Mesothelial cell of epicardium (in vitro differentiated cells): Measurements from ENCODE around the gene NF1. TPM values are rescaled to one million over a fixed set of nuclear protein-coding genes. Genes with fewer than 3 reads are reported as not detected.

Experiments
- DNase-seq, 2 experiments: peaks; one replicate each; pipeline ENCODE4 v3.0.0; 2021; ENCODE audit warnings: low spot score in 2 of 2; ENCODE audit not compliant: unreplicated experiment in 2 of 2
- H3K27ac Mint-ChIP-seq: 2 replicates; pipeline ENCODE4 v1.8.0; 2021; ENCODE audit warnings: mixed read lengths
- H3K27me3 Mint-ChIP-seq: 2 replicates; pipeline ENCODE4 v1.8.0; 2021; ENCODE audit warnings: low read depth, mixed read lengths
- H3K36me3 Mint-ChIP-seq: 2 replicates; pipeline ENCODE4 v1.8.0; 2021; ENCODE audit warnings: mixed read lengths
- H3K4me1 Mint-ChIP-seq: 2 replicates; pipeline ENCODE4 v1.8.0; 2021; ENCODE audit warnings: mixed read lengths
- H3K4me3 Mint-ChIP-seq: 2 replicates; pipeline ENCODE4 v1.8.0; 2021; ENCODE audit warnings: mild to moderate bottlenecking, moderate library complexity, mixed read lengths
- H3K9me3 Mint-ChIP-seq: 2 replicates; pipeline ENCODE4 v1.8.0; 2021; ENCODE audit warnings: mixed read lengths
- CTCF ChIP-seq: fragments of 200-600 bp; sonication (generic); IDR thresholded peaks from one replicate; pipeline ENCODE4 v1.5.0; 2021; ENCODE audit warnings: antibody characterized with exemption; ENCODE audit not compliant: unreplicated experiment
- total RNA-seq: library from RNA; stranded (reverse); gene quantifications from 3 replicates; pipeline ENCODE4 v1.2.1, GENCODE V29; 2021

NF1 gene
- total RNA-seq, 1 donor from 2014 or later: 104 TPM

- no peaks in the 10 kb centered on the region for H3K9me3 Mint-ChIP-seq
- no peaks in the 10 kb centered on the region for H3K4me1 Mint-ChIP-seq
- no peak within 1 kb of the TSS for H3K27ac Mint-ChIP-seq
- no peak for DNase-seq
- H3K4me3 Mint-ChIP-seq: peak within 1 kb of the TSS; percentile 66
- H3K36me3 Mint-ChIP-seq: no peaks in the 10 kb centered on the region
- no peak for TF ChIP-seq CTCF
- H3K27me3 Mint-ChIP-seq: peaks cover 70% of the 10 kb centered on the region
These were observed 296.7 kb downstream of the NF1 start, which contains the start of gene RAB11FIP4 for GRCh38 chr17:31391496-31391949. Gene RAB11FIP4, plus strand, starts transcription at chr17:31391675. Its CDS starts 178 bp downstream, at chr17:31391853.

- no peak for DNase-seq
- H3K36me3 Mint-ChIP-seq: no peaks in the 10 kb centered on the region
- peak overlapping the region; percentile 61 for H3K4me3 Mint-ChIP-seq
- H3K4me1 Mint-ChIP-seq: no peaks in the 10 kb centered on the region
- no peak overlapping the region for H3K27ac Mint-ChIP-seq
- peaks cover 77% of the 10 kb centered on the region for H3K27me3 Mint-ChIP-seq
- no peaks in the 10 kb centered on the region for H3K9me3 Mint-ChIP-seq
- TF ChIP-seq CTCF: no peak
These were observed 297.5 kb downstream of the NF1 start for GRCh38 chr17:31392002-31392855.

DNA sequence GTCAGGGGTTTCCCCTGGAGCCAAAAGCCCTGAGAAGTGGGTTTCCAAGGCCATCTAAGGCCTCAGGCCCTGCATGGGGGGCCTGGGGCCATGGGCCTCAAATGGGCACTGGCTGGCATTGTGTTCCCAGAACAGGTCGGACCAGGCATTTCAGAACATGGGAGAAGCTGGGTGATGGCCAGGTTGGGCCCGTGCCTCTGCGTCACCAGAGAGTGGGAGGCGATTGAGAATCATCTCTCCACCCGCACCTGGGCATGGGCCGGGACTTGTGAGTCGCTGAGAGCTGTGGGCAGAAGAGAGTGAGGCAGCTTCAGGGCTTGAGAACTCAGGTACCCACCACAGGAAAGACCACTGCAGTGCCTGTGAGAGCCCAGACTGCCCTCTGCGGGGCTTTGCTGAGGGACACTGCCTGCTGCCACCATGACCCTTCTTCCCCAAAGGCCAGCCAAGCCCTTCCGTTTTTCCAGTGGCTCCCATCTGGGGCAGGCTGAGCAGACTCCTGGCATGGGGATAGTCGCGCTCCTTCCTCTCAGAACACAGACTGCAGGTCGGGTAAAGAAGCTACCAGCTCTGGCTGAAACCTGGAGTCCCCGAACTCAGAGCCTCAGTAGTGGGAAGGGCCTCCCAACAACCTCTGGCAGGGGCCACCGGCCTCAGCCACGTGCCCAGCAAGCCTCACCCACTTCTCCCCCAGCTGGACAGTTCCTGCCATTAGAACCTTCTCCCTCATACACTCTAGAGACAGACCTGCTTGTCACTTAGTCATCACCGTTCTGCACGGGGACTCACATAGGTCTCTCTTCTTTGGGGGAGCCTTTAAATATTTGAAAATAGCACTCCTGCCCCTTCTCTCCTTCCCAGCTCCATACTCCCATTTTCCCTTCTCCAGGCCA lies 298.3 kb downstream of the NF1 start:
- no peak for TF ChIP-seq CTCF
- Mint-ChIP-seq H3K27ac (no peak overlapping the region), H3K9me3 (no peaks in the 10 kb centered on the region), H3K4me3 (peak overlapping the region; percentile 61), H3K36me3 (no peaks in the 10 kb centered on the region), H3K27me3 (peaks cover 78% of the 10 kb centered on the region), H3K4me1 (no peaks in the 10 kb centered on the region)
- DNase-seq: peak in 1 of 2 experiments; percentile 34

DNA sequence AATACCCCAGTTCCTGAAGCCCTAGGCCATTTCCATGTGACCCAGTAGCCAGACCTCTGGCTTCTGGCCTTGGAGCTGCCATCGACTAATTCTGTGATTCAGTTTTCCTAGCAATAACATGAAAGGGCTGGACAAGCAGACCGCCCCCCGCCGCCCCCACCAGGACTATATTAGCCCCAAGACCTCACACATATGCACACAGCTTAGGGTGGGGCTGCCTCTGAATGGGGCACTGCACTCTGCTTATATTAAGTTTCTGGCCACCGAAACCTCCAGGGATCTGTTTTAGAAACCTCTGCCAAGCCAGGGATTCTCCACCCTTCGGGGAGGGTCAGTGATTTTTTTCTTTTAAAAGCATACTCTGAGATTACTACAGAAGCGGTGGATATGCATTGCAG lies 299.0 kb downstream of the NF1 start:
- no peak overlapping the region for H3K27ac Mint-ChIP-seq
- no peaks in the 10 kb centered on the region for H3K9me3 Mint-ChIP-seq
- no peak for TF ChIP-seq CTCF
- H3K4me3 Mint-ChIP-seq: peak overlapping the region; percentile 40
- no peaks in the 10 kb centered on the region for H3K36me3 Mint-ChIP-seq
- H3K27me3 Mint-ChIP-seq: peaks cover 78% of the 10 kb centered on the region
- no peaks in the 10 kb centered on the region for H3K4me1 Mint-ChIP-seq
- peak in 1 of 2 experiments; percentile 29 for DNase-seq

GRCh38 chr17:31394544-31394943 lies 299.8 kb downstream of the NF1 start:
- Mint-ChIP-seq H3K27ac (no peak overlapping the region), H3K4me3 (peak overlapping the region; percentile 40), H3K36me3 (no peaks in the 10 kb centered on the region), H3K4me1 (no peaks in the 10 kb centered on the region), H3K9me3 (no peaks in the 10 kb centered on the region), H3K27me3 (peaks cover 70% of the 10 kb centered on the region)
- peak; percentile 77 to 91 for DNase-seq
- no peak for TF ChIP-seq CTCF
